DND-41 (cell line): Measurements from ENCODE around the gene RASD2.

Experiments
- CTCF ChIP-seq: IDR thresholded peaks from 2 replicates; pipeline ENCODE4 v1.5.1; 2012; ENCODE audit warnings: borderline replicate concordance, low read length, moderate library complexity, mild to moderate bottlenecking; ENCODE audit not compliant: poor library complexity, severe bottlenecking; ENCODE audit errors: extremely low read depth
- EZH2 ChIP-seq: IDR thresholded peaks from 3 replicates; pipeline ENCODE4 v1.6.1; 2012; ENCODE audit warnings: borderline replicate concordance, low read depth, mild to moderate bottlenecking, moderate library complexity, low read length, inconsistent platforms; ENCODE audit not compliant: severe bottlenecking

GRCh38 chr22:35541254-35541748 lies 670 bp downstream of the RASD2 start:
- TF ChIP-seq CTCF, result no peak
- no peak for TF ChIP-seq EZH2
